GM12801 (cell line): ENCODE data around the gene SATL1.

ENCODE experiments used
- TF ChIP-seq, protein P1 (sequence below): IDR thresholded peaks from one replicate; pipeline ENCODE4 v1.5.1; 2011; ENCODE audit warnings: control low read depth; ENCODE audit not compliant: insufficient read length; ENCODE audit errors: extremely low read depth

Gene SATL1, protein sequence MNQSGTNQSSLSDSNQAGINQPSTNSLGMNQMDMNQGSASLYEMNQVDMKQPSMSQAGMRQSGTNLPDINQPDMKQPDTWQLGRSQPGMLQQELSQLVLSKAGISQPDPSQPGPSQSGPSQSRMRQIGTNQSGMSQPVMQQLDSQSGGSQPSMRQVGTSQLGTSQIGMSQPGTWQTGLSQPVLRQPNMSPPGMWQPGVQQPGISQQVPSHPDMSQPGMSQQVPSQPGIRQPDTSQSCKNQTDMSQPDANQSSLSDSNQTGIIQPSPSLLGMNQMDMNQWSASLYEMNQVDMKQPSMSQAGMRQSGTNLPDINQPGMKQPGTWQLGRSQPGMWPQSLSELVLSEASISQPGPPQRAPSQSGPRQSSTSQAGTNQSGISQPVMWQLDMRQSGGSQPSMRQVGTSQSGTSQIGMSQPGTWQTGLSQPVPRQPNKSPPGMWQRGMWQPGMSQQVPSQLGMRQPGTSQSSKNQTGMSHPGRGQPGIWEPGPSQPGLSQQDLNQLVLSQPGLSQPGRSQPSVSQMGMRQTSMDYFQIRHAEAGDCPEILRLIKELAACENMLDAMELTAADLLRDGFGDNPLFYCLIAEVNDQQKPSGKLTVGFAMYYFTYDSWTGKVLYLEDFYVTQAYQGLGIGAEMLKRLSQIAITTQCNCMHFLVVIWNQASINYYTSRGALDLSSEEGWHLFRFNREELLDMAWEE

DNA sequence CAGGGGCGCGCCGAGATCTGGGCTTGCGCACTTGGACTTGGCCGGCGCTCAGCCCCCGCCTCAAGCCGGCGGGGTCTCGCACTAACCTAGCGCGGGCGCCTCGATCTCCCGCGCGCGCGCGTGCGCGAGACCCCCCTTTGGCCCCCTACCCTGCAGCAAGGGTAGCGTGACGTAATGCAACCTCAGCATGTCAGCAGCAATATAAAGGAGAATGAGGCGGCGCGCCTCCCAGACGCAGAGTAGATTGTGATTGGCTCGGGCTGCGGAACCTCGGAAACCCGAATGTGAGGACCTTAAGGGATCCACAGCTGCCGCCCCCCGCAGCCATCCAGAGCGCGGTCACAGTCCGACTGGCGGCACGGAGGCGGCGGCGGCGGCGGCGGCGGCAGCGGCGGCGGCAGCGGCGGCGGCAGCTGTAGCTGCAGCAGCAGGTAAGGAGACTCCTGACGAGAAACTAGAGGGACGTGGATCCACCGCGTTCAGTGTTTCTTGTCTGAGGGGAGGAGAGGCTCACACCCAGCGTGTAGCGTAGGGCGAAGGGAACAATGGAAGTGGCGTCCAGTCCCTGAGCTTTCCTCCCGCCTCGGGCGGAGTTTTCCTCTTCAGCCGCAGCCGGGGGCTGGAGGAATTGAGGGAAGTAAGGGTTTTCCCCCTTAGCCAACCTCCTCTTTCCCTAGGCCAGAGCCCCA is at the start of gene SATL1, which contains the start of gene ZNF711:
TSS of gene SATL1 (minus strand) at position 19 of the 689 bp plus-strand sequence. CDS start 134,811 bp downstream, outside the sequence.
TSS of gene ZNF711 (plus strand) at position 231 of the 689 bp plus-strand sequence. CDS start 3,582 bp downstream, outside the sequence.
- TF ChIP-seq, protein P1, sequence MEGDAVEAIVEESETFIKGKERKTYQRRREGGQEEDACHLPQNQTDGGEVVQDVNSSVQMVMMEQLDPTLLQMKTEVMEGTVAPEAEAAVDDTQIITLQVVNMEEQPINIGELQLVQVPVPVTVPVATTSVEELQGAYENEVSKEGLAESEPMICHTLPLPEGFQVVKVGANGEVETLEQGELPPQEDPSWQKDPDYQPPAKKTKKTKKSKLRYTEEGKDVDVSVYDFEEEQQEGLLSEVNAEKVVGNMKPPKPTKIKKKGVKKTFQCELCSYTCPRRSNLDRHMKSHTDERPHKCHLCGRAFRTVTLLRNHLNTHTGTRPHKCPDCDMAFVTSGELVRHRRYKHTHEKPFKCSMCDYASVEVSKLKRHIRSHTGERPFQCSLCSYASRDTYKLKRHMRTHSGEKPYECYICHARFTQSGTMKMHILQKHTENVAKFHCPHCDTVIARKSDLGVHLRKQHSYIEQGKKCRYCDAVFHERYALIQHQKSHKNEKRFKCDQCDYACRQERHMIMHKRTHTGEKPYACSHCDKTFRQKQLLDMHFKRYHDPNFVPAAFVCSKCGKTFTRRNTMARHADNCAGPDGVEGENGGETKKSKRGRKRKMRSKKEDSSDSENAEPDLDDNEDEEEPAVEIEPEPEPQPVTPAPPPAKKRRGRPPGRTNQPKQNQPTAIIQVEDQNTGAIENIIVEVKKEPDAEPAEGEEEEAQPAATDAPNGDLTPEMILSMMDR: no peak

DNA sequence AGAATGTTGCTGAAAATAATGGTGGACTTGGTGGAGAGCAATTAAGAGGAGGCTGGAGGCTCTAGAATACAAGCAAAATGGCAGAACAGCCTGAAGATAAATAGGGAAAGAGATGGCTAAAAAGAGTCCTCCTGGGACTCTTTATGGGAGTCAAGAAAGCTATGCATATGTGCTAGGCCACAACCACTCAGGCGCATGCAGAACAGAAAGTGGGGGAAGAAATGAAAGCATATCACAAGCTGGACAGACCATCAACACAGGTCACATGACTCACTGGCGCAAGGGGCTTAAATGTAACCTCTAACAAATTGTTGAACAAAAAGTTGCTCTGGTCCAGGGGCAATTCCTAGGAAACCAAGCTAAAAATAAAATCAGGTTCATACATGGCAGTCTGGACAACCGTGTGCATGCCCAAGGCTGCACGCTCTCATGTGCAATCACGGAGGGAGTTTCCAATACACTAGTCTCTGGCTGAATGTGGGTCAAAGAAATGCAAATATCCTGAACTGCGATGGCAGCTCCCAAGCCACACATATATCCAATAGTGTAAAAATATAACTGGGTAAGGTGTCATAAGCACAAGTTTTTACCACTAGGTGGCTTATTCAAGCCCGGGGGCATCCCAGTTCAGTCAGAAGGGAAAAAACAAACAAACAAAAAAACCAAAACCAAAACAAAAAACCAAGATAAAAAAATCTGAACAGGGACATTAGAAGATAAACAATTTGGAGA is 45.6 kb upstream of the SATL1 start:
- TF ChIP-seq, protein P1: no peak

GRCh38 chrX:85244450-85245211 is 1.1 kb upstream of the SATL1 start:
- TF ChIP-seq, protein P1: no peak

DNA sequence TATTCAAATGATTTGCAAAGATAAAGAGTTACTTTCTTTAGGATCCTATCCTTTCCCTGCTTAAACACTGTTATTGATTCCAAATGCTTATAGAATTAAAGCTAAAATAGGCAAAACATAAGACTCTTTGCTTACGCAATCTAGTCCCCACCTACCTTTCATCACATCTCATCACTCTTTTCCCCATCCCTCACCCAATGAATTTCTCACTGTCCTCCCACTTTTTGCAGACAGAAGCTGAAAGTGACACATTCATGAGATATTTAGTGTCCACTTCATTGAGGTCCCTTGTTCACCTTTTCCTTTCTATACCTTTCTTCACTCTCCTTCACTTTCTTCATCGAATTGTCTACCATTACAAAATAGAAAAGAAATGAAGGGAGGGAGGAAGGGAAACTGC is 424 bp downstream of the SATL1 start:
- TF ChIP-seq, protein P1: no peak

DNA sequence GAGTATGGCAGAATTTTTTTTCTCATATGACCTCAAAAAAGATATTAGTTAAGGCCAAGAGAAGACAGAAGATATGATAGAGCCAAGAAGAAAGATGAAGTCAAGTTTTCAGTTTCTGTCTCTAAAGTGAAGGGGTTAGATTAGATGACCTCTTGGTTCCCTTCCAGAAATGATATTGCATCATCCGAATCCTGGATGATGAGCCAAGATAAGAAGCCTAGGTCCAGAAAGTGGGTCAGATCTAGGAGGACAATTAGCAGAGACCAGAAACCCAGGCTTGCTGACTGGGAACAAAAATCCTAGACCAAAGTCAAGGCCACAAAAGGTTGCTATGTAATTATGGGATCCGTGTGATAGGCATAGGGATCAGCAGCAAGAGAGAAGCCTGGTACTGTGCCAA is 20.2 kb downstream of the SATL1 start:
- TF ChIP-seq, protein P1: no peak

DNA sequence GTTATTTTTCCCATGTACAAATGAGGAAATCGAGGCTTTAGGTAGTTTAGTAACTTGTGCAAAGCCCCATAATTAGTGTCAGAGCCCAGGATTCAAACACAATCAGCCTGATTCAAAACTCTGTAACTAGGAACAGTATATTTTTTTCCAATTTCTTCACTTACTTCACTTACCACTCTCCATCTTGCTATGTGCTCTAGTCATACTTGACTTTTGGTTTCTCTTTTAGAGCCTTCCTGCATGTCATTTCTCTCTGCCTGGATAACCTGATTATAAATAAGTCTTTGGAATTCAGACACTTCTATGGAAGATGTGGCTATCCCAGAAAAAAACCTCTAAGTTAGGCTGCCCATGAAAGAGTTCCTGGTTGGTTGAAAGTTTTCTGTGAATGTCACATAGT is 22.2 kb downstream of the SATL1 start:
- TF ChIP-seq, protein P1: no peak
